Astrocyte (in vitro differentiated cells and primary cell): ENCODE results near the gene WNT9A. TPM values are rescaled to one million over a fixed set of nuclear protein-coding genes. Genes with fewer than 3 reads are reported as not detected.
"Not testable (repeated sequence)": the region's sequence is repeated elsewhere in the genome, so short reads cannot be mapped to it uniquely, and the experiment has no call there.

ENCODE experiments used
- DNase-seq: peaks from one replicate; pipeline ENCODE4 v3.0.0-alpha.2; 2010; ENCODE audit warnings: low read depth
- FAIRE-seq: peaks from 2 replicates; lab custom pipeline; 2011; peaks lifted over from hg19 to GRCh38; lab: Jason Lieb, UNC
- H2AFZ ChIP-seq: 2 replicates; pipeline ENCODE4 v1.6.0; 2012; ENCODE audit warnings: low read depth, low read length, inconsistent platforms
- H3K27ac ChIP-seq: 2 replicates; pipeline ENCODE4 v1.5.1; 2011; ENCODE audit warnings: low read depth, low read length, inconsistent platforms
- H3K27me3 ChIP-seq: 2 replicates; pipeline ENCODE4 v1.6.0; 2011; ENCODE audit warnings: low read length, inconsistent platforms; ENCODE audit not compliant: insufficient read depth
- H3K36me3 ChIP-seq: 2 replicates; pipeline ENCODE4 v1.5.1; 2011; ENCODE audit warnings: low read length, inconsistent platforms; ENCODE audit not compliant: insufficient read depth
- H3K4me1 ChIP-seq: 2 replicates; pipeline ENCODE4 v1.5.1; 2011; ENCODE audit warnings: low read length, inconsistent platforms; ENCODE audit not compliant: insufficient read depth
- H3K4me2 ChIP-seq: 2 replicates; pipeline ENCODE4 v1.6.0; 2012; ENCODE audit warnings: low read length, inconsistent platforms
- H3K4me3 ChIP-seq: 2 replicates; pipeline ENCODE4 v1.5.1; 2011; ENCODE audit warnings: low read depth, mild to moderate bottlenecking, low read length, inconsistent platforms; ENCODE audit not compliant: insufficient read depth
- H3K79me2 ChIP-seq: 2 replicates; pipeline ENCODE4 v1.6.0; 2012; ENCODE audit warnings: mild to moderate bottlenecking, low read length, inconsistent platforms; ENCODE audit not compliant: insufficient read depth
- H3K9ac ChIP-seq: 2 replicates; pipeline ENCODE4 v1.6.0; 2012; ENCODE audit warnings: mild to moderate bottlenecking, low read length, inconsistent platforms
- H3K9me3 ChIP-seq: 2 replicates; pipeline ENCODE4 v1.5.1; 2012; ENCODE audit warnings: low read depth, mild to moderate bottlenecking, low read length, inconsistent platforms; ENCODE audit not compliant: insufficient read depth
- H4K20me1 ChIP-seq: 2 replicates; pipeline ENCODE4 v1.6.0; 2012; ENCODE audit warnings: low read length, inconsistent platforms; ENCODE audit not compliant: insufficient read depth
- H3K27ac Mint-ChIP-seq: one replicate; pipeline ENCODE4 v1.8.0; 2021; ENCODE audit warnings: mild to moderate bottlenecking, mixed read lengths; ENCODE audit not compliant: unreplicated experiment
- H3K27me3 Mint-ChIP-seq: one replicate; pipeline ENCODE4 v1.8.0; 2021; ENCODE audit warnings: low read depth, mixed read lengths; ENCODE audit not compliant: unreplicated experiment
- H3K36me3 Mint-ChIP-seq: one replicate; pipeline ENCODE4 v1.8.0; 2021; ENCODE audit warnings: low read depth, mixed read lengths; ENCODE audit not compliant: unreplicated experiment
- H3K4me1 Mint-ChIP-seq: one replicate; pipeline ENCODE4 v1.8.0; 2021; ENCODE audit warnings: low read depth, mixed read lengths; ENCODE audit not compliant: unreplicated experiment
- H3K4me3 Mint-ChIP-seq: one replicate; pipeline ENCODE4 v1.8.0; 2021; ENCODE audit warnings: mild to moderate bottlenecking, moderate library complexity, mixed read lengths; ENCODE audit not compliant: unreplicated experiment
- H3K9me3 Mint-ChIP-seq: one replicate; pipeline ENCODE4 v1.8.0; 2021; ENCODE audit warnings: mild to moderate bottlenecking, mixed read lengths; ENCODE audit not compliant: unreplicated experiment
- total RNA-seq: library from RNA; stranded (reverse); gene quantifications from 2 replicates; pipeline ENCODE4 v1.2.1, GENCODE V29; 2021

Gene WNT9A
- total RNA-seq, 1 donor from 2014 or later: 4.1 TPM

DNA sequence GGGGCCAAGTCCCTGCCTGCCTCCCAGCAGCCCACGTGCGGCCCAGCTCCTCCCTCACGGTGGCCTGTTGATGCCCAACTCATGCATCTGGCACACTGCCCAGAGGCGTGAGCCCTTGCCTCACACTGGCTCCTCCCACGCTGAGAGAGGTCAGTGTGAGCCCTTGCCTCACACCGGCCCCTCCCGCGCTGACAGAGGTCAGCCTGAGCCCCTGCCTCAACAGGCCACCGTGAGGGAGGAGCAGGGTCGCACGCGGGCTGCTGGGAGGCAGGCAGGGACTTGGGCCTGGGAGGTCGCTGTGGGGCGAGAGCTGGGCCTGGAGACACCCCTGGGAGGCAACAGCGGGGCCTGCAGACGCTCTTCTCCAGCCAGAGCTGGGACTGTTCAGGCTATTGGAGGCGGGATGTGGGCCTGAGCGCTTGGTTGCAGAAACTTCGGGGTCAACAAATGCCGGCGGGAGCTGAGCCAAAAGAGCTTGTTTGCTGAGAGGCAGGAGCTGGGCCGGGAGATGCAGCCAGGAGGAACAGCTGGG is 25.2 kb upstream of the WNT9A start:
- not testable (repeated sequence) for H4K20me1 ChIP-seq, H3K4me2 ChIP-seq, H3K36me3 ChIP-seq, H3K4me3 ChIP-seq, H3K79me2 ChIP-seq, DNase-seq, H3K4me3 Mint-ChIP-seq, H3K27ac ChIP-seq, H3K9ac ChIP-seq, H3K9me3 Mint-ChIP-seq, H3K27ac Mint-ChIP-seq, H3K27me3 Mint-ChIP-seq, H3K9me3 ChIP-seq, H3K4me1 ChIP-seq, H2AFZ ChIP-seq, H3K4me1 Mint-ChIP-seq, H3K27me3 ChIP-seq, FAIRE-seq, H3K36me3 Mint-ChIP-seq

DNA sequence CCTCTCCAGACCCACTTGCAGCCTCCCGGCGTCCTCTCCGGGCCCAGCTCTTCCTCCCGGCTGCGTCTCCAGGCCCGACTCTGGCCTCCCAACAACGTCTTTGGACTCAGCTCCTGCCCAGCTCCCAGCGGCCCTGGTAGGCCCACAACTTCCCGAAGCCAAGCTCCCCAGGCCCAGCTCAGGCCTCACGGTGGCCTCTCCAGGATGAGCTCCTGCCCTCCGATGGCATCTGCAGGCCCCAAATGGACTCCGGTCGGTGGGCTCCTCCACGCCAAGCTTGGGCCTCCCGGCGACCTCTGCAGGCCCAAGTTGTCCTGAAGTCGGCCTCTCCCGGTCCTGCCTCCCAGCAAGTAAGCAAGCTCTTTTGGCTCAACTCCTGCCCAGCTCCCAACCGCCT is 24.5 kb upstream of the WNT9A start:
- not testable (repeated sequence) for H3K36me3 ChIP-seq, H3K4me1 Mint-ChIP-seq, H3K4me3 ChIP-seq, H3K79me2 ChIP-seq, H3K36me3 Mint-ChIP-seq, H4K20me1 ChIP-seq, DNase-seq, H3K4me3 Mint-ChIP-seq, H3K27ac Mint-ChIP-seq, H3K4me2 ChIP-seq, FAIRE-seq, H3K9me3 Mint-ChIP-seq, H3K4me1 ChIP-seq, H3K27ac ChIP-seq, H3K27me3 Mint-ChIP-seq, H3K9ac ChIP-seq, H3K9me3 ChIP-seq, H3K27me3 ChIP-seq, H2AFZ ChIP-seq

DNA sequence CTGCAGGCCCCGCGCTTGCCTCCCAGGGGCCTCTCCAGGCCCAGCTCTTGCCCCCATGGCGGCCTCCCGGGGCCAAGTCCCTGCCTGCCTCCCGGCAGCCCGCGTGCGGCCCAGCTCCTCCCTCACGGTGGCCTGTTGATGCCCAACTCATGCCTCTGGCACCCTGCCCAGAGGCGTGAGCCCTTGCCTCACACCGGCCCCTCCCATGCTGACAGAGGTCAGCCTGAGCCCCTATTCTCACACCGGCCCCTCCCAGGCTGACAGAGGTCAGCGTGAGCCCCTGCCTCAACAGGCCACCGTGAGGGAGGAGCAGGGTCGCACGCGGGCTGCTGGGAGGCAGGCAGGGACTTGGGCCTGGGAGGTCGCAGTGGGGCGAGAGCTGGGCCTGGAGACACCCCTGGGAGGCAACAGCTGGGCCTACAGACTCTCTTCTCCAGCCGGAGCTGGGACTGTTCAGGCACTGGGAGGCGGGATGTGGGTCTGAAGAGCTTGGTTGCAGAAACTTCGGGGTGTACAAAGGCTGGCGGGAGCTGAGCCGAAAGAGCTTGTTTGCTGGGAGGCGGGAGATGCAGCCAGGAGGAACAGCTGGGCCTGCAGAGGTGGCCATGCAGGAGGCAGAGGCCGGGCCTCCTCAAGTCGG is 24.0 kb upstream of the WNT9A start:
- not testable (repeated sequence) for H4K20me1 ChIP-seq, H3K27ac Mint-ChIP-seq, DNase-seq, H3K9me3 ChIP-seq, H3K4me3 Mint-ChIP-seq, H3K9me3 Mint-ChIP-seq, H3K36me3 ChIP-seq, H3K27me3 ChIP-seq, H3K4me1 ChIP-seq, H3K4me1 Mint-ChIP-seq, H3K79me2 ChIP-seq, FAIRE-seq, H3K27me3 Mint-ChIP-seq, H3K27ac ChIP-seq, H2AFZ ChIP-seq, H3K36me3 Mint-ChIP-seq, H3K9ac ChIP-seq, H3K4me2 ChIP-seq, H3K4me3 ChIP-seq

DNA sequence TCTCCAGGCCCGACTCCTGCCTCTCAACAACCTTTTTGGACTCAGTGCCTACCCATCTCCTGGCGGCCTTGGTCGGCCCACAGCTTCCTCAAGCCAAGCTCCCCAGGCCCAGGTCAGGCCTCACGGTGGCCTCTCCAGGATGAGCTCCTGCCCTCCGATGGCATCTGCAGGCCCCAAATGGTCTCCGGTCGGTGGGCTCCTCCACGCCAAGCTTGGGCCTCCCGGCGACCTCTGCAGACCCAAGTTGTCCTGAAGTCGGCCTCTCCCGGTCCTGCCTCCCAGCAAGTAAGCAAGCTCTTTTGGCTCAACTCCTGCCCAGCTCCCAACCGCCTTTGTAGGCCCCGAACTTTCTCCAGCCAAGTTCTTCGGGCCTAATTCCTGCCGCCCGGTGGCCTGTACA is 23.5 kb upstream of the WNT9A start:
- not testable (repeated sequence) for H4K20me1 ChIP-seq, H3K4me1 Mint-ChIP-seq, H3K27ac ChIP-seq, H3K4me3 ChIP-seq, H3K27me3 ChIP-seq, FAIRE-seq, DNase-seq, H3K36me3 Mint-ChIP-seq, H3K4me2 ChIP-seq, H2AFZ ChIP-seq, H3K9ac ChIP-seq, H3K79me2 ChIP-seq, H3K27ac Mint-ChIP-seq, H3K27me3 Mint-ChIP-seq, H3K4me3 Mint-ChIP-seq, H3K9me3 Mint-ChIP-seq, H3K4me1 ChIP-seq, H3K36me3 ChIP-seq, H3K9me3 ChIP-seq

DNA sequence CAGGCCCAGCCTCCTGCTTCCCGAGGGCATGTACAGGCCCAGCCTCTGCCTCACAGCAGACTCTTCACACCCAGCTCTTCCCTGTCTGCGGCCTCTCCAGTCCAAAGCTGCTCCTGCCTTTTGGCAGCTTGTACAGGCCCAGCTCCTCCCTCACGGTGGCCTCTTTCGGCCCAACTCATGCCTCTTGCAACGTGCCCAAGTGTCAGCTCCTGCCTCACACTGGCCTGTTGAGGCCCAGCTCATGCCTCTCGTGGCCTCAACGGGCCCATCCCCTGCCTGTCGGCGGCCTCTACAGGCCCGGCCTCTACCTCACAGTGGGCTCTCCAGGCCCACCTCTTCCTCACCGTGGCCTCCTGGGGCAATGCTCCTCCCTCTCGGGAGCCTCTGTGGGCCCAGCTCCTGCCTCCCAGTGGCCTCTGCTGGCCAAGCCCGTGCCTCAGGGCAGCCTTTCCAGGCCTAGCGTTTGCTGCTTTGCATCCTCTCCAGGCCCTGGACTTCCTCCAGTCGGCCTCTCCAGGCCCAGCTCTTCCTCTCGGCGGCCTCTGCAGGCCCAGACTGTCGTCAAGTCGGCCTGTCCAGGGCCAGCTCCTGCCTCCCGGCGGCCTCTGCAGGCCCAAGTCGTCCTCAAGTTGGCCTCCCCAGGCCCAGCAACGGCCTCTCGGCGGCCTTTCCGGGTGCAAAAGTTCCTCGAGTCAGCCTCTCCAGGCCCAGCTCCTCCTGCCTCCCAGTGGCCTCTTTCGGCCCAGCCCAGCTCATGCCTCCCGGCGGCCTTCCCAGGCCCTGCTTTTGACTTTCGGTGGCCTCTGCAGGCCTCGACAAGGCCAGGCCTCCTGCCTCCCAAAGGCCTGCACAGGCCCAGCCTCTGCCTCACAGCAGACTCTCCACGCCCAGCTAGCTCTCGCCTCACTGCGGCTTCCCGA is 22.6 kb upstream of the WNT9A start:
- not testable (repeated sequence) for FAIRE-seq

DNA sequence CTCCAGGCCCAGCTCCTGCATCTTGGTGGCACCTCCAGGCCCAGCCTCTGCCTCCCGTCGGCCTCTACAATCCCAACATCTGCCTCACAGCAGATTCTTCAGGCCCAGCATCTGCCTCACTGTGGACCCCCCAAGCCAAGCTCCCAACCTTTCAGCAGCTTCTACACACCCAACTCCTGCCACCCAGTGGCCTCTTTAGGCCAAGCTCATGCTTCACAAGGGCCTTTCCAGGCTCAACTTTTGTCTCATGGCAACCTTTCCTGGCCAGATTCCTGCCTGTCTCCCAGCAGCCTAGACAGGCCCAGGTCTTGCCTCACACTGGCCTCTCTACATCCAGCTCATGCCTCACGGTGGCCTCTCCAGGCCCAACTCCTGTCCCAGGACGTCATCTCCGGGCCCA is 20.1 kb upstream of the WNT9A start:
- not testable (repeated sequence) for H3K27me3 Mint-ChIP-seq, H3K9me3 Mint-ChIP-seq, H3K36me3 Mint-ChIP-seq, H3K4me3 Mint-ChIP-seq, H3K4me1 Mint-ChIP-seq, FAIRE-seq, H3K79me2 ChIP-seq, H2AFZ ChIP-seq, H3K4me3 ChIP-seq, DNase-seq, H4K20me1 ChIP-seq, H3K9ac ChIP-seq, H3K27ac Mint-ChIP-seq, H3K4me2 ChIP-seq, H3K4me1 ChIP-seq, H3K9me3 ChIP-seq, H3K27ac ChIP-seq, H3K36me3 ChIP-seq, H3K27me3 ChIP-seq

More for the DNA sequence above, 22.6 kb upstream of the WNT9A start:
- H3K36me3 Mint-ChIP-seq, H3K36me3 ChIP-seq, DNase-seq, H3K4me3 Mint-ChIP-seq, H2AFZ ChIP-seq, H3K9me3 ChIP-seq, H4K20me1 ChIP-seq, H3K9me3 Mint-ChIP-seq, H3K79me2 ChIP-seq, H3K27me3 ChIP-seq, H3K4me2 ChIP-seq, H3K27ac ChIP-seq, H3K9ac ChIP-seq, H3K27ac Mint-ChIP-seq, H3K4me1 ChIP-seq, H3K4me1 Mint-ChIP-seq, H3K4me3 ChIP-seq, H3K27me3 Mint-ChIP-seq: not testable (repeated sequence)
